NCI-H2029 treated with DMSO at 0.1 percent for 48 hours (cell line): ENCODE results near the gene DCAF5.
"Not testable (repeated sequence)": the region's sequence is repeated elsewhere in the genome, so short reads cannot be mapped to it uniquely, and the experiment has no call there.

ENCODE experiments used
- DNase-seq: peaks from one replicate; lab custom pipeline; 2025; lab: John Stamatoyannopoulos, UW

Gene DCAF5

GRCh38 chr14:69068744-69069421 lies 84.0 kb downstream of the DCAF5 start:
- DNase-seq: no peak

- no peak for DNase-seq
These were observed 86.3 kb downstream of the DCAF5 start for GRCh38 chr14:69066396-69067171.

- DNase-seq: not testable (repeated sequence)
These were observed 87.0 kb downstream of the DCAF5 start for GRCh38 chr14:69065934-69066333.

GRCh38 chr14:69064596-69064995 lies 88.3 kb downstream of the DCAF5 start:
- DNase-seq: no peak

GRCh38 chr14:69059658-69060623 lies 93.0 kb downstream of the DCAF5 start:
- DNase-seq: no peak

- DNase-seq: no peak
These were observed 96.7 kb downstream of the DCAF5 start for GRCh38 chr14:69055999-69056788.

GRCh38 chr14:69055125-69055524 lies 97.8 kb downstream of the DCAF5 start:
- DNase-seq: no peak

- DNase-seq: no peak
These were observed 98.9 kb downstream of the DCAF5 start for GRCh38 chr14:69054030-69054429.

GRCh38 chr14:69052181-69052601 lies 100.7 kb downstream of the DCAF5 start:
- no peak for DNase-seq

GRCh38 chr14:69050240-69051184 lies 102.4 kb downstream of the DCAF5 start:
- no peak for DNase-seq

GRCh38 chr14:69049675-69050074 lies 103.2 kb downstream of the DCAF5 start:
- no peak for DNase-seq

GRCh38 chr14:69048456-69048855 lies 104.5 kb downstream of the DCAF5 start:
- DNase-seq: peak; percentile 22

GRCh38 chr14:69047255-69047654 lies 105.7 kb downstream of the DCAF5 start:
- no peak for DNase-seq

GRCh38 chr14:69046476-69046860 lies 106.5 kb downstream of the DCAF5 start:
- DNase-seq: no peak

GRCh38 chr14:69045857-69046475 lies 107.0 kb downstream of the DCAF5 start:
- no peak for DNase-seq

GRCh38 chr14:69044965-69045555 lies 107.9 kb downstream of the DCAF5 start:
- no peak for DNase-seq

- no peak for DNase-seq
These were observed 108.6 kb downstream of the DCAF5 start for GRCh38 chr14:69044296-69044695.

- DNase-seq: no peak
These were observed 109.2 kb downstream of the DCAF5 start for GRCh38 chr14:69043596-69044260.
